GM12878 (cell line): Measurements from ENCODE around the gene KIF15. TPM values are rescaled to one million over a fixed set of nuclear protein-coding genes. Genes with fewer than 3 reads are reported as not detected.

Experiments
- ATAC-seq: fragments of 200-7000 bp; cut with Tn5 transposase; 3 replicates; pipeline ENCODE4 v1.9.1; 2020; ENCODE audit warnings: mild to moderate bottlenecking, moderate library complexity
- BruUV-seq: library from RNA; stranded (reverse); fragments of 400-500 nt; replicated peaks from 2 replicates; lab custom pipeline; 2021; lab: Mats Ljungman, UMichigan
- CTCF ChIA-PET: fragments of 300-600 bp; sonication (Branson Sonifier 250); formaldehyde crosslinking; extraction: SDS; loops from one replicate; lab custom pipeline; 2021; ENCODE audit warnings: inconsistent platforms; lab: Yijun Ruan, JAX
- POLR2A ChIA-PET: fragments of 350-600 bp; formaldehyde crosslinking; extraction: SDS; loops from one replicate; lab custom pipeline; 2021; ENCODE audit warnings: inconsistent platforms; lab: Charles Lee
- RAD21 ChIA-PET: fragments of 300-600 bp; sonication (Branson Sonifier 250); formaldehyde crosslinking; loops from one replicate; lab custom pipeline; 2023; ENCODE audit warnings: antibody characterized with exemption; ENCODE audit not compliant: unreplicated experiment; lab: Charles Lee
- SMC1A ChIA-PET: fragments of 300-600 bp; sonication (Branson Sonifier 250); formaldehyde crosslinking; loops from one replicate; lab custom pipeline; 2023; ENCODE audit not compliant: unreplicated experiment, uncharacterized antibody; lab: Charles Lee
- DNase-seq: peaks from one replicate; pipeline ENCODE4 v3.0.0-alpha.2; 2011; ENCODE audit warnings: low read depth, low spot score
- FAIRE-seq: peaks from 3 replicates; lab custom pipeline; 2011; peaks lifted over from hg19 to GRCh38; lab: Jason Lieb, UNC
- H2AFZ ChIP-seq: 2 replicates; pipeline ENCODE4 v1.6.0; 2011; ENCODE audit warnings: low read depth, low read length, control low read depth; ENCODE audit not compliant: control insufficient read depth
- H3K27ac ChIP-seq: 2 replicates; pipeline ENCODE4 v1.5.1; 2011; ENCODE audit warnings: control low read depth; ENCODE audit not compliant: control insufficient read depth, insufficient read depth
- H3K27me3 ChIP-seq, 2 experiments: replicated peaks in 1 of 2; 2 replicates each; pipeline versions ENCODE4 v1.6.0 to v1.6.1; 2011; ENCODE audit warnings: low read length in 1 of 2; ENCODE audit not compliant: control insufficient read depth in 2 of 2, insufficient read depth in 2 of 2
- H3K36me3 ChIP-seq, 2 experiments: 2 replicates each; pipeline ENCODE4 v1.5.1; 2011; ENCODE audit warnings: low read length in 1 of 2; ENCODE audit not compliant: control insufficient read depth in 2 of 2, insufficient read depth in 2 of 2
- H3K4me1 ChIP-seq: 2 replicates; pipeline ENCODE4 v1.6.1; 2011; ENCODE audit warnings: mild to moderate bottlenecking, low read length, moderate library complexity, mixed read lengths; ENCODE audit not compliant: control insufficient read depth, insufficient read depth
- H3K4me2 ChIP-seq: 2 replicates; pipeline ENCODE4 v1.6.0; 2011; ENCODE audit warnings: control low read depth; ENCODE audit not compliant: control insufficient read depth, insufficient read depth
- H3K4me3 ChIP-seq: fragments of 200-600 bp; sonication (generic); 2 replicates; pipeline ENCODE4 v1.5.1; 2016
- H3K79me2 ChIP-seq: 2 replicates; pipeline ENCODE4 v1.6.0; 2011; ENCODE audit warnings: low read length; ENCODE audit not compliant: control insufficient read depth, insufficient read depth
- H3K9ac ChIP-seq: 2 replicates; pipeline ENCODE4 v1.8.0; 2011; ENCODE audit warnings: low read length, control low read depth, mixed read lengths; ENCODE audit not compliant: control insufficient read depth, insufficient read depth
- H3K9me3 ChIP-seq: replicated peaks from 3 replicates; pipeline ENCODE4 v1.5.1; 2011; ENCODE audit warnings: mild to moderate bottlenecking, low read length; ENCODE audit not compliant: control insufficient read depth, insufficient read depth
- H4K20me1 ChIP-seq: 2 replicates; pipeline ENCODE4 v1.6.0; 2011; ENCODE audit not compliant: control insufficient read depth, insufficient read depth
- ATF7 ChIP-seq: fragments of 450-650 bp; IDR thresholded peaks from 2 replicates; pipeline ENCODE4 v1.6.1; 2016; ENCODE audit warnings: low read depth, mild to moderate bottlenecking
- BCL11A ChIP-seq: IDR thresholded peaks from 2 replicates; pipeline ENCODE4 v1.6.1; 2011; ENCODE audit warnings: low read depth, low read length
- BMI1 ChIP-seq: fragments of 450-650 bp; IDR thresholded peaks from 2 replicates; pipeline ENCODE4 v1.6.1; 2016; ENCODE audit warnings: mild to moderate bottlenecking, moderate library complexity, borderline replicate concordance
- CHD4 ChIP-seq: fragments of 200-600 bp; sonication (generic); IDR thresholded peaks from 2 replicates; pipeline ENCODE4 v1.6.1; 2016; ENCODE audit warnings: mild to moderate bottlenecking
- HCFC1 ChIP-seq: fragments of 150-350 bp; IDR thresholded peaks from 2 replicates; pipeline ENCODE4 v1.6.1; 2014; ENCODE audit warnings: low read length
- HDAC2 ChIP-seq: fragments of 200-600 bp; sonication (generic); IDR thresholded peaks from 2 replicates; pipeline ENCODE4 v1.6.1; 2017
- IKZF2 ChIP-seq, 2 experiments: fragments of 450-650 bp; IDR thresholded peaks; 2 replicates each; pipeline ENCODE4 v1.6.1; 2017; ENCODE audit warnings: mild to moderate bottlenecking in 2 of 2, moderate library complexity in 2 of 2
- IRF4 ChIP-seq: IDR thresholded peaks from 2 replicates; pipeline ENCODE4 v1.6.1; 2011; ENCODE audit warnings: low read depth, low read length
- JUNB ChIP-seq: IDR thresholded peaks from 2 replicates; pipeline ENCODE4 v1.6.1; 2016; ENCODE audit warnings: antibody characterized with exemption, mild to moderate bottlenecking
- MTA2 ChIP-seq: fragments of 450-650 bp; IDR thresholded peaks from 2 replicates; pipeline ENCODE4 v1.6.1; 2016; ENCODE audit warnings: low read depth, mild to moderate bottlenecking, moderate library complexity
- MYC ChIP-seq: IDR thresholded peaks from 2 replicates; pipeline ENCODE4 v1.6.1; 2011; ENCODE audit warnings: mild to moderate bottlenecking, low read length, moderate library complexity, inconsistent platforms; ENCODE audit not compliant: insufficient read depth, insufficient replicate concordance, insufficient read length, severe bottlenecking
- POU2F2 ChIP-seq: IDR thresholded peaks from 3 replicates; pipeline ENCODE4 v1.6.1; 2011; ENCODE audit warnings: low read depth, mild to moderate bottlenecking, low read length, borderline replicate concordance
- RELA ChIP-seq: fragments of 450-650 bp; IDR thresholded peaks from 2 replicates; pipeline ENCODE4 v1.8.0; 2014; ENCODE audit warnings: borderline replicate concordance; ENCODE audit not compliant: partially characterized antibody
- RFX5 ChIP-seq: IDR thresholded peaks from 2 replicates; pipeline ENCODE4 v1.6.1; 2011; ENCODE audit warnings: low read depth, low read length, improper control_type of control experiment
- SIX5 ChIP-seq: IDR thresholded peaks from 2 replicates; pipeline ENCODE4 v1.6.1; 2011; ENCODE audit warnings: mild to moderate bottlenecking, low read depth, low read length, moderate library complexity; ENCODE audit not compliant: severe bottlenecking
- SMAD5 ChIP-seq: IDR thresholded peaks from 2 replicates; pipeline ENCODE4 v1.6.1; 2016; ENCODE audit warnings: antibody characterized with exemption, low read depth
- SMARCA5 ChIP-seq: fragments of 450-650 bp; IDR thresholded peaks from 2 replicates; pipeline ENCODE4 v1.6.1; 2017; ENCODE audit warnings: mild to moderate bottlenecking
- SUZ12 ChIP-seq: fragments of 200-600 bp; sonication (generic); IDR thresholded peaks from one replicate; pipeline ENCODE4 v1.6.1; 2018; ENCODE audit warnings: antibody characterized with exemption, mild to moderate bottlenecking; ENCODE audit not compliant: unreplicated experiment
- WRNIP1 ChIP-seq: IDR thresholded peaks from 2 replicates; pipeline ENCODE4 v1.6.1; 2011; ENCODE audit warnings: low read depth, low read length, improper control_type of control experiment, borderline replicate concordance
- YBX1 ChIP-seq: fragments of 450-650 bp; IDR thresholded peaks from 2 replicates; pipeline ENCODE4 v1.6.1; 2016; ENCODE audit warnings: antibody characterized with exemption
- WGBS: methylation state at CpG from one replicate; pipeline ENCODE4 v1.1.6; 2016; ENCODE audit warnings: low lambda C conversion rate; ENCODE audit not compliant: insufficient replicate concordance, insufficient coverage; ENCODE audit errors: missing lambda C conversion rate; 5-methylcytosine and 5-hydroxymethylcytosine counted together
- in situ Hi-C: fragments of 300-500 bp; cut with MboI; formaldehyde crosslinking; loops from 9 replicates; pipeline ENCODE4 v1.14.3; 2018; ENCODE audit warnings: mixed read lengths
- intact Hi-C: fragments of 100-400 bp; cut with micrococcal nuclease; formaldehyde crosslinking; loops from one replicate; pipeline ENCODE4 v1.14.2; 2022; ENCODE audit not compliant: unreplicated experiment
- polyA plus RNA-seq, 11 experiments: library from polyadenylated mRNA; depleted of rRNA in 4 of 11; unstranded in 6 of 11; stranded (reverse) in 5 of 11; fragments of >200 nt; fragmentation: Nextera tagmentation in 4 of 11; fragmentation: Illumina TruSeq in 1 of 11; extraction: Ambion mirVana in 4 of 11; extraction: Trizol in 1 of 11; gene quantifications; 1 replicate in 1 of 11; 2 replicates in 10 of 11; pipeline versions ENCODE4 v1.2.1 to v1.2.3, GENCODE V29; 2011 to 2016; ENCODE audit warnings: inconsistent platforms in 2 of 11, missing spikeins in 2 of 11, low read depth in 1 of 11
- total RNA-seq, 4 experiments: library from RNA; depleted of rRNA in 3 of 4; stranded (reverse); fragments of >200 nt in 3 of 4; fragmentation: Illumina TruSeq in 1 of 4; extraction: Trizol in 1 of 4; gene quantifications; 2 replicates each; pipeline versions ENCODE4 v1.2.1 to v1.2.3, GENCODE V29; 2013 to 2021

The KIF15 gene
- total and polyA plus RNA-seq, 10 of the 15 experiments (the other 5 are each of a cell fraction or from before 2014, with no cell fraction given), result 12.3 to 51.8 (median 26.0) TPM

DNA sequence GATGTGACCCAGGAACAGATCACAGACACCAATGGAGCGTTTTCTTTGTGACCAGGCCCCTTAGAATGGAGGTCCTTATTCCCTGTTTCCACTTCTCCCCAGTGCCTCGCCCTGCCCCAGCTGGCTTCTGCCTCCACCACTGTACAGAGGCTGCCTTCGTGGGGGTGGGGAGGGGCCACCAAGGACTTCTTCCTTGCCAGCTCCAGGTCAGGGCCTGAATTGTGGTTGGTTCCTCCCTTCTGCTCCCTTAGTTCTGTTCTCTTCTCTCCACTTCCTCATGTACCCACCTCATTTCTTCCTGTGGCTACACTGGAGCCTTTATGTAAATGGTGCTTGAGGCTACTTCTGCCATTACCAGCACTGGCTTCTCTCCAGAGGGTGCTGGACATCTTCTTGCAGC is 129.3 kb downstream of the KIF15 start:
- 0% methylated on average over 3 of the region's 3 CpGs for WGBS
- ChIA-PET SMC1A (no interaction called here), RAD21 (no interaction called here), CTCF (interaction anchor here (1.2 kb wide), 1 partner anchor 22 kb away, joined by 4 read pairs; no protein-coding TSS in a partner anchor)
- H3K79me2 ChIP-seq, result no peaks in the 10 kb centered on the region
- H3K27me3 ChIP-seq, result no peaks in the 10 kb centered on the region
- no peak overlapping the region for H2AFZ ChIP-seq
- TF ChIP-seq HCFC1, result no peak
- TF ChIP-seq IRF4, result no peak
- TF ChIP-seq, all 136 proteins: peak for 0
- Histone ChIP-seq H3K27ac (no peak overlapping the region), H3K9me3 (no peaks in the 10 kb centered on the region), H4K20me1 (no peaks in the 10 kb centered on the region), H3K9ac (no peak overlapping the region), H3K36me3 (no peaks in the 10 kb centered on the region), H3K4me1 (no peaks in the 10 kb centered on the region), H3K4me3 (no peak overlapping the region), H3K4me2 (no peak overlapping the region)
- ATAC-seq (no peak), FAIRE-seq (no peak), DNase-seq (no peak)
- POLR2A ChIA-PET, result no interaction called here
- in situ Hi-C loops, result no loop called here
- intact Hi-C loops, result no loop called here
- no TSS peak for BruUV-seq

DNA sequence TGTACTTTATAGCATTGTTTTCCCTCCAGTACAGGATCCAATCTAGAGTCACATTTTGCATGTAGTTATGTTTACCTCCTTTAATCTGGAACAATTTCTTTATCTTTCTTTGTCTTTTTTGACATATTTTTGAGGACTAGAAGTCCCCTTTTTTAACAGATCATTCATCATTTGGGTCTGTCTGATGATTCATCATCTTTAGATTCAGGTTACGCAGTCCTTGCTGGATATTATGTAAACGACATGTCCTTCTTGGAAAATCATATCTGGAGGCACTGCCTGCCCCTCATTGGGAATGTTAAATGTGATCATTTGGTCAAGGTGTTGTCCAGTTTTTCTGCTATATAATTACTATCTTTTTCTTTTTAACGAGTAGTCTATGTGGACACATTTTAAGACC is 131.1 kb downstream of the KIF15 start:
- FAIRE-seq (no peak), DNase-seq (no peak), ATAC-seq (no peak)
- no peaks in the 10 kb centered on the region for H4K20me1 ChIP-seq
- RAD21 ChIA-PET, result no interaction called here
- no peak overlapping the region for H3K4me3 ChIP-seq
- no peak overlapping the region for H3K27ac ChIP-seq
- POLR2A ChIA-PET, result no interaction called here
- TF ChIP-seq YBX1 (no peak), JUNB (no peak), BMI1 (no peak), HDAC2 (no peak), RELA (no peak), POU2F2 (no peak), MYC (no peak), IKZF2 (IDR thresholded peaks at IDR 0.05) (no peak), CHD4 (no peak), SMARCA5 (no peak), BCL11A (no peak), RFX5 (no peak), SMAD5 (no peak), ATF7 (no peak), WRNIP1 (no peak), MTA2 (no peak), SIX5 (no peak), SUZ12 (no peak)
- peaks cover 3% of the 10 kb centered on the region; the same call in 1 of the 2 replicates for H3K4me1 ChIP-seq
- CTCF ChIA-PET, result no interaction called here
- no peaks in the 10 kb centered on the region for H3K27me3 ChIP-seq
- 65% methylated on average over 3 of the region's 3 CpGs for WGBS
- no peak overlapping the region for H2AFZ ChIP-seq
- H3K9me3 ChIP-seq, result no peaks in the 10 kb centered on the region
- H3K9ac ChIP-seq, result no peak overlapping the region
- no peak overlapping the region for H3K4me2 ChIP-seq
- no TSS peak for BruUV-seq
- no peaks in the 10 kb centered on the region for H3K36me3 ChIP-seq
- intact Hi-C loops (no loop called here), in situ Hi-C loops (no loop called here)
- no peaks in the 10 kb centered on the region for H3K79me2 ChIP-seq
- SMC1A ChIA-PET, result no interaction called here
